Islet of Langerhans (tissue), 1 donor: ENCODE measurements around the gene TNFRSF12A.

Experiments
- FAIRE-seq: peaks from one replicate; lab custom pipeline; 2011; peaks lifted over from hg19 to GRCh38; lab: Jason Lieb, UNC

Gene TNFRSF12A

GRCh38 chr16:2986623-2987188 is 33.5 kb upstream of the TNFRSF12A start:
- no peak for FAIRE-seq

- no peak for FAIRE-seq
These were observed 32.9 kb upstream of the TNFRSF12A start for GRCh38 chr16:2987286-2987685.

- FAIRE-seq, result no peak
These were observed 32.3 kb upstream of the TNFRSF12A start for GRCh38 chr16:2987833-2988232.

- FAIRE-seq, result no peak
These were observed 31.5 kb upstream of the TNFRSF12A start for GRCh38 chr16:2988590-2989099.

- no peak for FAIRE-seq
These were observed 29.3 kb upstream of the TNFRSF12A start for GRCh38 chr16:2990891-2991290.

- no peak for FAIRE-seq
These were observed 28.5 kb upstream of the TNFRSF12A start for GRCh38 chr16:2991566-2992261.

- FAIRE-seq, result no peak
These were observed 27.6 kb upstream of the TNFRSF12A start for GRCh38 chr16:2992383-2993081.

GRCh38 chr16:2996298-2996697 is 23.9 kb upstream of the TNFRSF12A start:
- no peak for FAIRE-seq

- no peak for FAIRE-seq
These were observed 20.2 kb upstream of the TNFRSF12A start for GRCh38 chr16:2999929-3000328.

- FAIRE-seq, result no peak
These were observed 19.6 kb upstream of the TNFRSF12A start for GRCh38 chr16:3000540-3000939.

- no peak for FAIRE-seq
These were observed 18.9 kb upstream of the TNFRSF12A start for GRCh38 chr16:3001316-3001715.

GRCh38 chr16:3003582-3004270 is 16.4 kb upstream of the TNFRSF12A start:
- FAIRE-seq, result peak; percentile 86

GRCh38 chr16:3004319-3004718 is 15.8 kb upstream of the TNFRSF12A start:
- no peak for FAIRE-seq

GRCh38 chr16:3004781-3005284 is 15.3 kb upstream of the TNFRSF12A start:
- no peak for FAIRE-seq

- FAIRE-seq, result no peak
These were observed 12.9 kb upstream of the TNFRSF12A start for GRCh38 chr16:3007059-3007956.

- no peak for FAIRE-seq
These were observed 12.0 kb upstream of the TNFRSF12A start for GRCh38 chr16:3007957-3008689.

- no peak for FAIRE-seq
These were observed 11.5 kb upstream of the TNFRSF12A start for GRCh38 chr16:3008690-3009037.

GRCh38 chr16:3009568-3010390 is 10.4 kb upstream of the TNFRSF12A start:
- FAIRE-seq, result no peak

- FAIRE-seq, result no peak
These were observed 9.7 kb upstream of the TNFRSF12A start for GRCh38 chr16:3010510-3010909.

GRCh38 chr16:3012246-3012645 is 7.9 kb upstream of the TNFRSF12A start:
- FAIRE-seq, result no peak
